HG02763 (cell line): ENCODE results near the gene VGLL4.
"Not testable (repeated sequence)": the region's sequence is repeated elsewhere in the genome, so short reads cannot be mapped to it uniquely, and the experiment has no call there.

ENCODE experiments used
- ATAC-seq: cut with Tn5 transposase; IDR thresholded peaks from one replicate; pipeline ENCODE4 v1.9.1; 2021; ENCODE audit warnings: mild to moderate bottlenecking, moderate library complexity; ENCODE audit not compliant: unreplicated experiment

The VGLL4 gene

GRCh38 chr3:11588755-11589154 is 55.0 kb downstream of the VGLL4 start:
- no peak for ATAC-seq

GRCh38 chr3:11588338-11588737 is 55.4 kb downstream of the VGLL4 start:
- ATAC-seq = no peak

GRCh38 chr3:11587766-11588165 is 55.9 kb downstream of the VGLL4 start:
- no peak for ATAC-seq

- no peak for ATAC-seq
Observed at GRCh38 chr3:11584570-11584969, 59.1 kb downstream of the VGLL4 start.

- no peak for ATAC-seq
Observed at GRCh38 chr3:11583638-11584046, 60.1 kb downstream of the VGLL4 start.

GRCh38 chr3:11583235-11583634 is 60.5 kb downstream of the VGLL4 start:
- ATAC-seq = no peak

- no peak for ATAC-seq
Observed at GRCh38 chr3:11582191-11582968, 61.3 kb downstream of the VGLL4 start.

GRCh38 chr3:11581237-11582190 is 62.2 kb downstream of the VGLL4 start:
- no peak for ATAC-seq

GRCh38 chr3:11580645-11581044 is 63.1 kb downstream of the VGLL4 start:
- no peak for ATAC-seq

GRCh38 chr3:11578169-11578568 is 65.5 kb downstream of the VGLL4 start:
- no peak for ATAC-seq

GRCh38 chr3:11576453-11576852 is 67.3 kb downstream of the VGLL4 start:
- no peak for ATAC-seq

- no peak for ATAC-seq
Observed at GRCh38 chr3:11575677-11576076, 68.0 kb downstream of the VGLL4 start.

GRCh38 chr3:11574981-11575669 is 68.6 kb downstream of the VGLL4 start:
- no peak for ATAC-seq

- not testable (repeated sequence) for ATAC-seq
Observed at GRCh38 chr3:11572660-11573059, 71.1 kb downstream of the VGLL4 start.

GRCh38 chr3:11570789-11571495 is 72.8 kb downstream of the VGLL4 start:
- ATAC-seq = no peak

GRCh38 chr3:11570251-11570650 is 73.5 kb downstream of the VGLL4 start:
- no peak for ATAC-seq

- no peak for ATAC-seq
Observed at GRCh38 chr3:11569156-11569741, 74.5 kb downstream of the VGLL4 start.

GRCh38 chr3:11568503-11569155 is 75.1 kb downstream of the VGLL4 start:
- no peak for ATAC-seq

GRCh38 chr3:11567516-11568467 is 75.9 kb downstream of the VGLL4 start:
- ATAC-seq = no peak
